GM19395 (cell line): ENCODE results near the gene FLACC1.
A peak's percentile ranks its signal among the peaks of the same experiment; 100 is the strongest.
"Not testable (repeated sequence)": the region's sequence is repeated elsewhere in the genome, so short reads cannot be mapped to it uniquely, and the experiment has no call there.

Experiments
- ATAC-seq: cut with Tn5 transposase; IDR thresholded peaks from one replicate; pipeline ENCODE4 v1.9.1; 2021; ENCODE audit warnings: mild to moderate bottlenecking, moderate library complexity; ENCODE audit not compliant: unreplicated experiment

FLACC1 gene

DNA sequence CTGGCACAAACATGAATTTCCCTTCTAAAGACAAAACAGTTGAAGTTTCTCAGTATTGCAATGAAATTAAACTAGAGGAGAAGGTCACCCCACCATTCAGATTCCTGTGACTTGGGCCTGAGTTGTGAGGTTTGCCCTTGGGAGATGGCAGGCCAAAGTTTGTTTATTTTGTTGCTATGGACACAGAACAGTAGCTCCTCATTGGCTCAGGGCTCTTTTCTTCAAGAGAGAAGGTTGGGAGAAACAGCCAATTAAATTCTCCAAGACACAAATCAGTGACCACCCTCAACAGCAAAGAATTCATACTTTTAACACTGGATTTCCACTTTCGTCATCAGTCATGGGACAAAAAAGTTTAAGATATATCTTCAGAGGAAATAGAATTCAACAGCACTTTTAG, at the start of gene FLACC1:
Gene FLACC1 (minus strand): TSS at position 125 of the 400 bp plus-strand sequence. CDS start 5,941 bp downstream, outside the sequence.
- ATAC-seq: no peak

GRCh38 chr2:201406077-201406662, 49.0 kb upstream of the FLACC1 start:
- ATAC-seq: no peak

GRCh38 chr2:201404699-201405280, 47.6 kb upstream of the FLACC1 start:
- no peak for ATAC-seq

GRCh38 chr2:201403880-201404279, 46.7 kb upstream of the FLACC1 start:
- no peak for ATAC-seq

DNA sequence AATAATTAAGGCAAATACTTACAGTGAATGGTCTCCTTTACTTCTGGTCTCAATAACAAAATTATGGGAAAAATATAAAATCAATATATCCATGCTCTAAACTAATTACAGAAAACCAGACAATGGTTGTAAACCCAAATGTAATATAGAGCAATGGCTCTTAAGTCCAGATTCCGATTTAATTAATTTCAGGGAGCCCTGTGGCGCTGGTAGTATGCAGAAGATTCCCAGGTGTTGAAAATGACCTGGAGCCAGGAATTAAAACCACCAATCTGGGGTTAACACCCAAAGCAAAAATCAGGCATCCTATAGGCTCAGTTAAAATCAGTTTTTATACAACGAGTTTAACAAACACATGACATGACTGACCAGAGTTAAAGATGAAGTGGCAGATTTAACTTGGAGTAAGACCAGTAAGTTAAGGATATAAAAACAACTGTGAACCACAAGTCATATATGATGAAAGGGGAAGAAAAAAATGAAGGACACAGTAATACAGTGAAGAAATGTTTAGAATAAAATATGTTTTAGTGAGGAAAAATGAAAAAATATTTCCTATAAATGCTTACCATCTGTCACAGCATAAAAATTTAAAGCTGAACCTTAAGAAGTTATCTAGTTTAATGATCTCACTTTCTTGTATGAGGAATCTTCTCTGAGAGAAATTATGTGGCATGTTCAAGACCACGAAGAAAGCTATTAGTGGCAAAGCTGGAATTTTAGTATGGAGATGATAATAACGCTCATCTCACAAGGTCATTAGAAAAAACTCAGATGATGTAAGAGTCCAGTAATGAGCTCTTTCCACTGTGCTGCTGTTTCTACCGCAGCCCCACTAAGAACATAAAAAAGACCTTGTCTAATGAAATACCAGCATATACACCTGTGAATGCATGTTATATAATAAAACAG, 45.8 kb upstream of the FLACC1 start:
- ATAC-seq: no peak

- ATAC-seq: no peak
Observed at GRCh38 chr2:201401815-201402214, 44.7 kb upstream of the FLACC1 start.

GRCh38 chr2:201396595-201396994, 39.5 kb upstream of the FLACC1 start:
- no peak for ATAC-seq

GRCh38 chr2:201383136-201383535, 26.0 kb upstream of the FLACC1 start:
- ATAC-seq: no peak

DNA sequence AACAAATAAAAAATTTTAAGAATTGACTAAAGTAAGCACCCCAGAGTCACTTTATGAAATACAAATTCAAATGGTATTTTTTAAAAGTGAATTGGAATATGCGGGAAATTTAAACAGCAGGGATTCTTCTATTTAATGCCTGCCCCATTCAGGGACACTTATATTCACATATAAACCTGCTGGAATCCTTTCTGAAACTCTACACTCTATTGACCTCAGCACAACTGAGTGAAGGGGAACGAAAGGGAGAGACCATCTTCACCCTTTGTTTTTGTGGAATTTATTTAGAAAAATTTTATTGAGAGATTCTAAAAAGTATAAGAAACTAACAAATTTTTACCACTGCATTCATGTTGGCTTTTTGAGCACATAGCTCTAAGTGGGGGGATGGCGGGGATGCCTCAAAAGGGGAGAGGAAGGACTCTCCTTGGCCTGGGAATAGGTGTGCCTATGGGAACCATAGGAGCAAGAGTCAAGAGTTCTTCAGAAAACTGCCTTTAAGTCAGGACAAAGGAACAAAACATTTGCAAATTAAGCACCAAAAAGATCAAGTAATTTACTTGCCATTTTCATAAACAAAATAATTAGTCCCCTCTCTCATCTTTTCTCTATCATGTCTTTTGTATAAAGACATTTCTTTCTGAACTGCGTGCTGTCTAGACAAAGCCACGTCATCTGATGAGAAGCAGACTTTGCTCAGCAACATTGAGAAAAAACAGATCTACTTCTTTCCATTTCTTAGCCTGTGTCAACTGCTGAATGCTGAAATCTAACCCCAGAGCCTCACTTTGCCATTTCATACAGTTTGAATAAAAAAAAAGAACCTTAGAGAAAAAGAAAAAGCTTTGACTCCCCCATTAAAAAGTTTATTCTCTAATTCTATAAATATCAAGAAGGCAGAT, 21.6 kb upstream of the FLACC1 start:
- ATAC-seq: no peak

- no peak for ATAC-seq
Observed at GRCh38 chr2:201377218-201377617, 20.1 kb upstream of the FLACC1 start.

GRCh38 chr2:201369775-201370174, 12.6 kb upstream of the FLACC1 start:
- ATAC-seq: no peak

DNA sequence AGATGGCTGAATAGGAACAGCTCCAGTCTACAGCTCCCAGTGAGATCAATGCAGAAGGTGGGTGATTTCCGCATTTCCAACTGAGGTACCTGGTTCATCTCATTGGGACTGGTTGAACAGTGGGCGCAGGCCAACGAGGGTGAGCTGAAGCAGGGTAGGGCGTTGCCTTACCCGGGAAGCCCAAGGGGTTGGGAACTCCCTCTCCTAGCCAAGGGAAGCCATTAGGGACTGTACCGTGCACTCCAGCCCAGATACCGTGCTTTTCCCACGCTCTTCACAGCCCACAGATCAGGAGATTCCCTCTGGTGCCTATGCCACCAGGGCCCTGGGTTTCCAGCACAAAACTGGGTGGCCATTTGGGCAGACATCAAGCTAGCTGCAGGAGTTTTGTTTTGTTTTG, 12.2 kb upstream of the FLACC1 start:
- ATAC-seq: not testable (repeated sequence)

- no peak for ATAC-seq
Observed at GRCh38 chr2:201366146-201366545, 9.0 kb upstream of the FLACC1 start.

- ATAC-seq: peak; percentile 63
Observed at GRCh38 chr2:201363857-201364560, 6.9 kb upstream of the FLACC1 start.

DNA sequence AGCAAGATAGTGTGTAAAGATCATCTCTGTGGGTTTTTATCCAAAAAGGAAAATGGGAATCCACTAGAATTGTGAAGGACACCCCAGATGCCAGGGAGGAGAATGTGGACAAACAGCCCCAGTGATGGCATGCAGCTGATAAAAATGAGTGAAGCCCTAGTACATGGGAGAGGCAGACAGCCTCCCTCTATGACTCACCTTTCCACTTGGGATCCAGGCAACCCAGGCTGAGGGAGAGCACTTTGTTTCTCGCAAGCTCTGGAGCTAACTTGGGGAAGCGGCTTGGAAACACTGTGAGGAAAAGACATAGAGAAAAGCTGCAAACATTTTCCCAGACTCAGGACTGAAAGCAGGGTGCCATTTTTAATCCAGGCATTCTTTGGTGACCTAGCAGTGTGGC, 5.3 kb upstream of the FLACC1 start:
- no peak for ATAC-seq

- ATAC-seq: no peak
Observed at GRCh38 chr2:201361078-201361733, 4.1 kb upstream of the FLACC1 start.

DNA sequence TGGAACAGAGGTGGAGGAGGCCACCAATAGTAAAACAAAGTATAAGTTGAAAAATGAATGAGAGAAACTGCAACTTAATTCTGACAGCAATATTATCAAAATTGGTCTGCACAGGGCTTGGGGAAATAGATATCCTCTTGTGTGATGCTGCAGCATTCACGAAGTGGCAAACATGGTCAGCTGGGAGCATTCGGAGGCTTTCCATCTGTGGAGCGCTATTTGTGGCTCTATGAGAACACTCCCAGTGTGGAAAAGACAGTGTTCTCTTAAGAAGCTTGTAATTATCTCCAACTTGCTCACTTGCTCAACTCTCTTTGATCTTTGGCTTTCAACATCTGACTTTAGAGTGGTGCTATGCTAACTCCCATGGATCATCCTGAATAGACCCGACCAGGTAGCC, 3.1 kb upstream of the FLACC1 start:
- ATAC-seq: no peak

DNA sequence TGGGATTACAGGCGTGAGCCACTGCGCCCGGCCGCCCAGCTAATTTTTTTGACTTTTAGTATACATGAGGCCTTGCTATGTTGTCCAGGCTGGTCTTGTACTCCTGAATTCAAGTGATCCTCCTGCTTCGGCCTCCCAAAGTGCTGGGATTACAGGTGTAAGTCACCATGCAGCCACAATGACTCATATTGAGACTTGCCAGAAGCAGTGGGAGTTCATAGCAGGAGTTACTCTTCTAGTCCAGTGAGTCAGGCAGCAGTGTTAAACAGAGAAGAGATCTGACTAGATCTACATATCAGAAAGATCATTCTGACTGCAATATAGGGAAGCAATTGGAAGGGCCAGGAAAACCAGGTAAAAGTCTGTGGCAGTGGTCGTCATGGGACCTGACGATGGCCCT, 1.5 kb upstream of the FLACC1 start:
- ATAC-seq: no peak

DNA sequence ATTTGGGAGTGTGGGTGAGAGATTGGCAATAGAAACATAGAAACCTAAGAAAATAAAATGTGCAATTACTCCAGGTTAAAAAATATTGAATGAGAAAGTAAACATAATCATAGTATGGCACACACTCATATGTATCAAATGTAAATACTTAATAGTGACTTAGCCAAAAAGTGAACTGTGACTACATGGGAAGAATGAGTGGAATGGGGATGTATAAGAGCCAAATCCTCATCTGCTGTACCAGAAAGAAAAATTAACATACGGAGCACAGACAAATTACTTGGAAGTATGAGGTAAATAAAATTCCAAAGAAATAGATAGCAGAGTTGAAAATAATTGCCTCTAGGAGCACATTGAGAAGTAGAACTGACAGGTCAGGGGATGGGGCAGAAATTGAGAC, 4.0 kb downstream of the FLACC1 start:
- no peak for ATAC-seq

- no peak for ATAC-seq
Observed at GRCh38 chr2:201350879-201351278, 6.3 kb downstream of the FLACC1 start.
